HepG2 (cell line): ENCODE data around the gene CCDC201. TPM values are rescaled to one million over a fixed set of nuclear protein-coding genes. Genes with fewer than 3 reads are reported as not detected.

ENCODE experiments used
- ATAC-seq: fragments of 200-7000 bp; cut with Tn5 transposase; 3 replicates; pipeline ENCODE4 v1.9.1; 2020; ENCODE audit warnings: mild to moderate bottlenecking, moderate library complexity
- BruUV-seq: library from RNA; stranded (reverse); fragments of 400-500 nt; replicated peaks from 2 replicates; lab custom pipeline; 2021; lab: Mats Ljungman, UMichigan
- CTCF ChIA-PET: fragments of 300-600 bp; formaldehyde crosslinking; extraction: SDS; loops from one replicate; lab custom pipeline; 2021; ENCODE audit warnings: low total read pairs, inconsistent platforms, low intra/inter-chr PET ratio; lab: Yijun Ruan, JAX
- POLR2A ChIA-PET: fragments of 350-600 bp; sonication (Branson Sonifier 250); formaldehyde crosslinking; loops from one replicate; lab custom pipeline; 2020; ENCODE audit warnings: antibody characterized with exemption, inconsistent platforms; lab: Yijun Ruan, JAX
- DNase-seq: peaks from one replicate; pipeline ENCODE4 v3.0.0-alpha.2; 2015; ENCODE audit warnings: low spot score
- FAIRE-seq: peaks from 3 replicates; lab custom pipeline; 2011; peaks lifted over from hg19 to GRCh38; lab: Jason Lieb, UNC
- H2AFZ ChIP-seq: one replicate; pipeline ENCODE4 v1.6.1; 2011; ENCODE audit warnings: low read length, inconsistent platforms
- H3K27ac ChIP-seq: fragments of 300-600 bp; 3 replicates; pipeline ENCODE4 v1.8.0; 2011; ENCODE audit warnings: mixed run types, mild to moderate bottlenecking, mixed read lengths, low read length, inconsistent platforms; ENCODE audit not compliant: insufficient read depth; ENCODE audit errors: extremely low read length
- H3K27me3 ChIP-seq, 2 experiments: fragments of 200-600 bp in 1 of 2; 2 replicates in 1 of 2; 3 replicates in 1 of 2; pipeline versions ENCODE4 v1.6.0 to v1.8.0; 2011; ENCODE audit warnings: low read length in 2 of 2, mild to moderate bottlenecking in 2 of 2, moderate library complexity in 2 of 2, inconsistent platforms in 1 of 2; ENCODE audit not compliant: insufficient read depth in 2 of 2, control insufficient read depth in 1 of 2
- H3K36me3 ChIP-seq, 2 experiments: fragments of 200-600 bp in 1 of 2; replicated peaks in 1 of 2; 2 replicates in 1 of 2; 3 replicates in 1 of 2; pipeline versions ENCODE4 v1.5.1 to v1.8.0; 2011; ENCODE audit warnings: low read length in 2 of 2, inconsistent platforms in 1 of 2; ENCODE audit not compliant: insufficient read depth in 2 of 2, control insufficient read depth in 1 of 2
- H3K4me1 ChIP-seq: 2 replicates; pipeline ENCODE4 v1.5.1; 2012; ENCODE audit warnings: low read length, inconsistent platforms; ENCODE audit not compliant: insufficient read depth
- H3K4me2 ChIP-seq: 2 replicates; pipeline ENCODE4 v1.6.0; 2011; ENCODE audit warnings: low read depth, low read length, inconsistent platforms
- H3K4me3 ChIP-seq, 3 experiments: fragments of 200-600 bp in 1 of 3; sonication (generic), shearing (Covaris generic) in 1 of 3; replicated peaks in 1 of 3; 2 replicates each; pipeline ENCODE4 v1.5.1; 2011 to 2016; ENCODE audit warnings: low read length in 3 of 3, inconsistent platforms in 2 of 3, low read depth in 2 of 3, mild to moderate bottlenecking in 2 of 3, control low read depth in 1 of 3, mixed read lengths in 1 of 3; ENCODE audit not compliant: insufficient read depth in 1 of 3
- H3K79me2 ChIP-seq: one replicate; pipeline ENCODE4 v1.6.1; 2011; ENCODE audit warnings: low read length, inconsistent platforms; ENCODE audit not compliant: insufficient read depth
- H3K9ac ChIP-seq: 2 replicates; pipeline ENCODE4 v1.6.0; 2011; ENCODE audit warnings: mild to moderate bottlenecking, low read depth, low read length, inconsistent platforms; ENCODE audit not compliant: insufficient read depth
- H3K9me3 ChIP-seq: 2 replicates; pipeline ENCODE4 v1.5.1; 2012; ENCODE audit warnings: mild to moderate bottlenecking, low read length
- H4K20me1 ChIP-seq: 2 replicates; pipeline ENCODE4 v1.6.0; 2011; ENCODE audit warnings: inconsistent platforms, mild to moderate bottlenecking, low read length, moderate library complexity; ENCODE audit not compliant: insufficient read depth
- AHDC1 ChIP-seq: sonication (generic); formaldehyde crosslinking; IDR thresholded peaks from 2 replicates; pipeline ENCODE4 v1.5.1; 2020; ENCODE audit warnings: mild to moderate bottlenecking, missing genetic modification reagents, borderline replicate concordance
- CCAR2 ChIP-seq: fragments of 200-400 bp; formaldehyde crosslinking; optimal IDR thresholded peaks from 2 replicates; pipeline ENCODE3; 2018; ENCODE audit warnings: low read depth, mild to moderate bottlenecking, low read length, moderate library complexity
- HIVEP1 ChIP-seq: sonication (generic); formaldehyde crosslinking; IDR thresholded peaks from 2 replicates; pipeline ENCODE4 v1.4.0; 2020; ENCODE audit warnings: mild to moderate bottlenecking, missing genetic modification reagents
- POLR2AphosphoS2 ChIP-seq: IDR thresholded peaks from 2 replicates; pipeline ENCODE4 v1.6.1; 2011; ENCODE audit warnings: low read depth, low read length, improper control_type of control experiment
- SIN3B ChIP-seq: fragments of 150-350 bp; IDR thresholded peaks from 2 replicates; pipeline ENCODE4 v1.6.1; 2014; ENCODE audit warnings: low read length
- WIZ ChIP-seq: sonication (generic); formaldehyde crosslinking; IDR thresholded peaks from 2 replicates; pipeline ENCODE4 v1.5.1; 2020; ENCODE audit warnings: mild to moderate bottlenecking, missing genetic modification reagents
- ZBTB20 ChIP-seq: sonication (generic); formaldehyde crosslinking; IDR thresholded peaks from 2 replicates; pipeline ENCODE4 v1.8.1; 2023; ENCODE audit warnings: missing genetic modification reagents, low read depth, mild to moderate bottlenecking, borderline replicate concordance
- ZC3H4 ChIP-seq: sonication (generic); formaldehyde crosslinking; IDR thresholded peaks from 2 replicates; pipeline ENCODE4 v1.4.0; 2020; ENCODE audit warnings: missing genetic modification reagents, borderline replicate concordance
- ZNF136 ChIP-seq: sonication (generic); formaldehyde crosslinking; IDR thresholded peaks from 2 replicates; pipeline ENCODE4 v1.8.1; 2022; ENCODE audit warnings: low read depth, mild to moderate bottlenecking, moderate library complexity, missing genetic modification reagents
- ZNF34 ChIP-seq: sonication (generic); formaldehyde crosslinking; IDR thresholded peaks from 2 replicates; pipeline ENCODE4 v1.4.0; 2020; ENCODE audit warnings: mild to moderate bottlenecking, missing genetic modification reagents, borderline replicate concordance
- ZNF383 ChIP-seq: sonication (generic); formaldehyde crosslinking; IDR thresholded peaks from 2 replicates; pipeline ENCODE4 v1.4.0; 2020; ENCODE audit warnings: missing genetic modification reagents, mild to moderate bottlenecking, borderline replicate concordance
- ZNF766 ChIP-seq: sonication (generic); formaldehyde crosslinking; IDR thresholded peaks from 2 replicates; pipeline ENCODE4 v1.5.0; 2020; ENCODE audit warnings: missing genetic modification reagents, borderline replicate concordance
- WGBS: methylation state at CpG from one replicate; pipeline ENCODE4 v1.1.6; 2017; ENCODE audit warnings: low lambda C conversion rate; 5-methylcytosine and 5-hydroxymethylcytosine counted together
- in situ Hi-C: cut with HindIII; loops from 2 replicates; pipeline ENCODE4 v1.10.0; 2017; ENCODE audit warnings: low pct_unique_long_range_greater_than_20kb; ENCODE audit not compliant: extremely low pct_ligation_motif_present
- intact Hi-C: fragments of 100-400 bp; cut with micrococcal nuclease; formaldehyde crosslinking; loops from one replicate; pipeline ENCODE4 v1.10.0; 2022; ENCODE audit not compliant: unreplicated experiment
- polyA plus RNA-seq, 8 experiments: library from polyadenylated mRNA; depleted of rRNA in 3 of 8; stranded (reverse) in 7 of 8; unstranded in 1 of 8; fragments of >200 nt; fragmentation: Illumina TruSeq in 4 of 8; extraction: Trizol in 4 of 8; gene quantifications; 2 replicates each; pipeline versions ENCODE4 v1.2.1 to v1.2.3, GENCODE V29; 2011 to 2016; ENCODE audit warnings: low read depth in 4 of 8, missing spikeins in 1 of 8, mixed read lengths in 1 of 8; ENCODE audit not compliant: insufficient read depth in 1 of 8
- total RNA-seq, 5 experiments: library from RNA; depleted of rRNA; stranded (reverse); fragments of >200 nt; fragmentation: Illumina TruSeq; extraction: Trizol; gene quantifications; 2 replicates each; pipeline ENCODE4 v1.2.3, GENCODE V29; 2016; ENCODE audit warnings: low read depth in 1 of 5
- TF ChIP-seq, protein P1 (sequence below): sonication (generic); formaldehyde crosslinking; IDR thresholded peaks from 2 replicates; pipeline ENCODE4 v1.4.0; 2020; ENCODE audit warnings: mild to moderate bottlenecking, missing genetic modification reagents, borderline replicate concordance

The CCDC201 gene
- total and polyA plus RNA-seq, 2 of the 13 experiments (the other 11 are each of a cell fraction or from before 2014, with no cell fraction given) = 0.92 TPM; not detected in 1

GRCh38 chr7:45897042-45897690 lies 24.3 kb upstream of the CCDC201 start:
- Histone ChIP-seq H3K4me3 (no peak overlapping the region), H3K79me2 (no peaks in the 10 kb centered on the region), H3K4me1 (peaks cover 15% of the 10 kb centered on the region), H3K27me3 (no peaks in the 10 kb centered on the region), H3K9ac (no peak overlapping the region), H3K27ac (no peak overlapping the region), H3K9me3 (no peaks in the 10 kb centered on the region), H2AFZ (no peak overlapping the region), H3K36me3 (no peaks in the 10 kb centered on the region), H3K4me2 (no peak overlapping the region), H4K20me1 (peaks cover 7% of the 10 kb centered on the region)
- FAIRE-seq (no peak), ATAC-seq (no peak), DNase-seq (no peak)
- intact Hi-C loops (no loop called here), in situ Hi-C loops (no loop called here)
- 29% methylated on average over 1 of the region's 1 CpG for WGBS
- CTCF ChIA-PET = no interaction called here
- POLR2A ChIA-PET = interaction anchor here (1.6 kb wide), 1 partner anchor 25 kb away, joined by 4 read pairs; no protein-coding TSS in a partner anchor
- BruUV-seq = no TSS peak
- no peak for TF ChIP-seq ZNF136 (CRISPR knock-in tag)
- TF ChIP-seq ZNF383 = no peak
- no peak for TF ChIP-seq WIZ (CRISPR knock-in tag)
- no peak for TF ChIP-seq CCAR2
- no peak for TF ChIP-seq ZBTB20 (CRISPR knock-in tag)
- no peak for TF ChIP-seq ZNF766 (CRISPR knock-in tag)
- TF ChIP-seq ZC3H4 (CRISPR knock-in tag) = no peak
- TF ChIP-seq, protein P1, sequence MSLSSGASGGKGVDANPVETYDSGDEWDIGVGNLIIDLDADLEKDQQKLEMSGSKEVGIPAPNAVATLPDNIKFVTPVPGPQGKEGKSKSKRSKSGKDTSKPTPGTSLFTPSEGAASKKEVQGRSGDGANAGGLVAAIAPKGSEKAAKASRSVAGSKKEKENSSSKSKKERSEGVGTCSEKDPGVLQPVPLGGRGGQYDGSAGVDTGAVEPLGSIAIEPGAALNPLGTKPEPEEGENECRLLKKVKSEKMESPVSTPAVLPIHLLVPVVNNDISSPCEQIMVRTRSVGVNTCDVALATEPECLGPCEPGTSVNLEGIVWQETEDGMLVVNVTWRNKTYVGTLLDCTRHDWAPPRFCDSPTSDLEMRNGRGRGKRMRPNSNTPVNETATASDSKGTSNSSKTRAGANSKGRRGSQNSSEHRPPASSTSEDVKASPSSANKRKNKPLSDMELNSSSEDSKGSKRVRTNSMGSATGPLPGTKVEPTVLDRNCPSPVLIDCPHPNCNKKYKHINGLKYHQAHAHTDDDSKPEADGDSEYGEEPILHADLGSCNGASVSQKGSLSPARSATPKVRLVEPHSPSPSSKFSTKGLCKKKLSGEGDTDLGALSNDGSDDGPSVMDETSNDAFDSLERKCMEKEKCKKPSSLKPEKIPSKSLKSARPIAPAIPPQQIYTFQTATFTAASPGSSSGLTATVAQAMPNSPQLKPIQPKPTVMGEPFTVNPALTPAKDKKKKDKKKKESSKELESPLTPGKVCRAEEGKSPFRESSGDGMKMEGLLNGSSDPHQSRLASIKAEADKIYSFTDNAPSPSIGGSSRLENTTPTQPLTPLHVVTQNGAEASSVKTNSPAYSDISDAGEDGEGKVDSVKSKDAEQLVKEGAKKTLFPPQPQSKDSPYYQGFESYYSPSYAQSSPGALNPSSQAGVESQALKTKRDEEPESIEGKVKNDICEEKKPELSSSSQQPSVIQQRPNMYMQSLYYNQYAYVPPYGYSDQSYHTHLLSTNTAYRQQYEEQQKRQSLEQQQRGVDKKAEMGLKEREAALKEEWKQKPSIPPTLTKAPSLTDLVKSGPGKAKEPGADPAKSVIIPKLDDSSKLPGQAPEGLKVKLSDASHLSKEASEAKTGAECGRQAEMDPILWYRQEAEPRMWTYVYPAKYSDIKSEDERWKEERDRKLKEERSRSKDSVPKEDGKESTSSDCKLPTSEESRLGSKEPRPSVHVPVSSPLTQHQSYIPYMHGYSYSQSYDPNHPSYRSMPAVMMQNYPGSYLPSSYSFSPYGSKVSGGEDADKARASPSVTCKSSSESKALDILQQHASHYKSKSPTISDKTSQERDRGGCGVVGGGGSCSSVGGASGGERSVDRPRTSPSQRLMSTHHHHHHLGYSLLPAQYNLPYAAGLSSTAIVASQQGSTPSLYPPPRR = no peak
- no peak for TF ChIP-seq ZNF34
- no peak for TF ChIP-seq AHDC1 (CRISPR knock-in tag)
- no peak for TF ChIP-seq SIN3B
- TF ChIP-seq HIVEP1 = no peak
- TF ChIP-seq POLR2AphosphoS2 = no peak
